IPS-18c (cell line): ENCODE data around the gene ORM1.

Experiments
- H3K4me3 ChIP-seq: 2 replicates; pipeline ENCODE4 v1.7.0; 2013; ENCODE audit warnings: low read depth, mild to moderate bottlenecking, low read length, moderate library complexity; ENCODE audit not compliant: insufficient read depth
- H3K9me3 ChIP-seq: one replicate; pipeline ENCODE4 v1.6.1; 2013; ENCODE audit warnings: mild to moderate bottlenecking, low read length, moderate library complexity; ENCODE audit not compliant: control insufficient read depth, insufficient read depth

Gene ORM1

GRCh38 chr9:114375386-114376175 lies 52.7 kb downstream of the ORM1 start:
- Histone ChIP-seq H3K4me3 (no peak overlapping the region), H3K9me3 (no peaks in the 10 kb centered on the region)
